GM21515 (cell line): Measurements from ENCODE around the gene MYO1C.
"Not testable (repeated sequence)": the region's sequence is repeated elsewhere in the genome, so short reads cannot be mapped to it uniquely, and the experiment has no call there.

Source experiments
- ATAC-seq: cut with Tn5 transposase; IDR thresholded peaks from one replicate; pipeline ENCODE4 v1.9.1; 2021; ENCODE audit not compliant: unreplicated experiment

Gene MYO1C

GRCh38 chr17:1467898-1468492 lies 24.5 kb downstream of the MYO1C start:
- ATAC-seq: no peak

GRCh38 chr17:1467258-1467657 lies 25.2 kb downstream of the MYO1C start:
- ATAC-seq: no peak

- no peak for ATAC-seq
Observed at GRCh38 chr17:1464186-1464585, 28.3 kb downstream of the MYO1C start.

- ATAC-seq: no peak
Observed at GRCh38 chr17:1462164-1463112, 30.0 kb downstream of the MYO1C start.

GRCh38 chr17:1461198-1461944 lies 31.1 kb downstream of the MYO1C start:
- no peak for ATAC-seq

GRCh38 chr17:1460233-1460632 lies 32.3 kb downstream of the MYO1C start:
- no peak for ATAC-seq

- peak; percentile 81 for ATAC-seq
Observed at GRCh38 chr17:1455797-1456599, 36.5 kb downstream of the MYO1C start, which contains the start of gene CRK. TSS of gene CRK (minus strand) at chr17:1456232. CDS start at chr17:1456117, 115 bp downstream.

GRCh38 chr17:1455291-1455796 lies 37.1 kb downstream of the MYO1C start:
- ATAC-seq: peak; percentile 26

GRCh38 chr17:1454541-1454940 lies 37.9 kb downstream of the MYO1C start:
- ATAC-seq: no peak

GRCh38 chr17:1453694-1454093 lies 38.8 kb downstream of the MYO1C start:
- not testable (repeated sequence) for ATAC-seq

GRCh38 chr17:1452836-1453235 lies 39.6 kb downstream of the MYO1C start:
- ATAC-seq: no peak

- ATAC-seq: not testable (repeated sequence)
Observed at GRCh38 chr17:1450261-1450660, 42.2 kb downstream of the MYO1C start.

GRCh38 chr17:1449412-1449967 lies 43.0 kb downstream of the MYO1C start:
- no peak for ATAC-seq

- no peak for ATAC-seq
Observed at GRCh38 chr17:1447052-1447451, 45.4 kb downstream of the MYO1C start.

- ATAC-seq: no peak
Observed at GRCh38 chr17:1446201-1446600, 46.3 kb downstream of the MYO1C start.

- ATAC-seq: not testable (repeated sequence)
Observed at GRCh38 chr17:1445695-1446094, 46.8 kb downstream of the MYO1C start.

- ATAC-seq: not testable (repeated sequence)
Observed at GRCh38 chr17:1442721-1443120, 49.8 kb downstream of the MYO1C start.

GRCh38 chr17:1442187-1442586 lies 50.3 kb downstream of the MYO1C start:
- ATAC-seq: no peak

GRCh38 chr17:1440921-1441320 lies 51.6 kb downstream of the MYO1C start:
- no peak for ATAC-seq

- no peak for ATAC-seq
Observed at GRCh38 chr17:1438593-1439083, 53.8 kb downstream of the MYO1C start.
